Cardiac fibroblast (primary cell): ENCODE results near the gene DRG2.

Experiments used
- DNase-seq, 2 donors: peaks; one replicate each; pipeline versions ENCODE4 v3.0.0 to v3.0.0-alpha.2; 2010; ENCODE audit warnings: low read depth in 2 of 2
- H3K4me3 ChIP-seq, 2 donors: replicated peaks in 1 of 2; 1 replicate in 1 of 2; 2 replicates in 1 of 2; pipeline ENCODE4 v1.5.1; 2011; ENCODE audit warnings: low read depth in 2 of 2, low read length in 2 of 2, mild to moderate bottlenecking in 2 of 2, moderate library complexity in 1 of 2
- TF ChIP-seq, protein P1 (sequence below): IDR thresholded peaks from one replicate; pipeline ENCODE4 v1.5.1; 2011; ENCODE audit warnings: low read depth, mild to moderate bottlenecking, low read length, inconsistent platforms

The DRG2 gene

GRCh38 chr17:18106211-18106610 is 18.5 kb downstream of the DRG2 start:
- H3K4me3 ChIP-seq = no peak overlapping the region
- TF ChIP-seq, protein P1, sequence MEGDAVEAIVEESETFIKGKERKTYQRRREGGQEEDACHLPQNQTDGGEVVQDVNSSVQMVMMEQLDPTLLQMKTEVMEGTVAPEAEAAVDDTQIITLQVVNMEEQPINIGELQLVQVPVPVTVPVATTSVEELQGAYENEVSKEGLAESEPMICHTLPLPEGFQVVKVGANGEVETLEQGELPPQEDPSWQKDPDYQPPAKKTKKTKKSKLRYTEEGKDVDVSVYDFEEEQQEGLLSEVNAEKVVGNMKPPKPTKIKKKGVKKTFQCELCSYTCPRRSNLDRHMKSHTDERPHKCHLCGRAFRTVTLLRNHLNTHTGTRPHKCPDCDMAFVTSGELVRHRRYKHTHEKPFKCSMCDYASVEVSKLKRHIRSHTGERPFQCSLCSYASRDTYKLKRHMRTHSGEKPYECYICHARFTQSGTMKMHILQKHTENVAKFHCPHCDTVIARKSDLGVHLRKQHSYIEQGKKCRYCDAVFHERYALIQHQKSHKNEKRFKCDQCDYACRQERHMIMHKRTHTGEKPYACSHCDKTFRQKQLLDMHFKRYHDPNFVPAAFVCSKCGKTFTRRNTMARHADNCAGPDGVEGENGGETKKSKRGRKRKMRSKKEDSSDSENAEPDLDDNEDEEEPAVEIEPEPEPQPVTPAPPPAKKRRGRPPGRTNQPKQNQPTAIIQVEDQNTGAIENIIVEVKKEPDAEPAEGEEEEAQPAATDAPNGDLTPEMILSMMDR = no peak
- no peak for DNase-seq

DNA sequence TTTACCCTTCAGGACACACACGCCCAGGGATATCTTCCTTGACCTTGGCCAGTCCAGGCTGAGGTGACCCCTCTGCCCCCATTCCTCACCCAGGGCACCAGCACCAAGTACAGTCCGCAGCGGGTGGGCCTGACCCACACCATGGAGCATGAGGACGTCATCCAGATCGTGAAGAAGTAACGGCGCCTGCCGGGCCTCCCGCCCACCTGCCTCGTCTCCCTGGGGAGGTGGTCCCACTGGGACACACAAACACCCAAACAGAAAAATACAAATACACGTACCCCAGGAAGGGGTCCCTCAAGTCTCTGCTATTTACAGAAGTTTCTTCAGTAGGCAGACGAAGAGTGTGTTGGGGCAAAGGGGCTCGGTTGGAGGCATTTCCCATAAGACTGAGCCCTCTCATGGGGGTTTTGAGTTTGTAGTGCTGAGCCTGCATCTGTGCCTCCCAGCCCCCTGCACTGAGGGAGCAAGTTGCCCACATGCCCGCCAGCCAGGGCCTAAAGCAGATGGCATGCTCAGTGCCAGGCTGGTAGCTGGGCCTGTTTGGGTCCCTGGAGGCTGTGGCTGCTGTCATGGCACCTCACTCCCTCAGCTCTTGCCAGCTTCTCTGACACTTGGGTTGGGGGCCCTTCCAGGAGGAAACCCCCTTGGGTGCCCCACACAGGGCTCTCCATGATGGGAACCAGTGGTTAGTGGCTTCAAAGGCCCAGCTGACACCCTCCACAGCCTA is 19.5 kb downstream of the DRG2 start:
- TF ChIP-seq, protein P1 = no peak
- DNase-seq = no peak
- no peak overlapping the region for H3K4me3 ChIP-seq

DNA sequence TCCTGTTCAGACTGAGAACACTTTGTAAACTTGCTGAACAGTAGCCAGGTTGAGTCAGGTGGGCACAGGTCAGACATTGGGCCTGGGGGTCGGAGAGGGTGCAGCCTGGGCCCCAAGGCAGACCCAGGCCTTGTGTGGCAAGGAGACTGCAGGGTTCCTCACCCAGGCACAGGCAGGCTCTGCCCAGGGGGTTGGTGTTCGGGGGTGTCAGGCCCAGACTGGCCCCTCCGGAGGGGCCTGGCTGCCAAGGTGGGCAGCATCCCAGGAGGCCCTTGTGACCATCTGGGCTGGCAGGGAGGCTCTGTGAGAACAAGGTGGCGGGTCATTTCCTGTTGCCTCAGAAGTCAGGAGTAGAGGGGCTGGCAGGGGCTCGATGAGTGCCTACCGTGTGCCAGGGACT is 20.2 kb downstream of the DRG2 start:
- no peak for DNase-seq
- H3K4me3 ChIP-seq = no peak overlapping the region
- TF ChIP-seq, protein P1 = no peak

DNA sequence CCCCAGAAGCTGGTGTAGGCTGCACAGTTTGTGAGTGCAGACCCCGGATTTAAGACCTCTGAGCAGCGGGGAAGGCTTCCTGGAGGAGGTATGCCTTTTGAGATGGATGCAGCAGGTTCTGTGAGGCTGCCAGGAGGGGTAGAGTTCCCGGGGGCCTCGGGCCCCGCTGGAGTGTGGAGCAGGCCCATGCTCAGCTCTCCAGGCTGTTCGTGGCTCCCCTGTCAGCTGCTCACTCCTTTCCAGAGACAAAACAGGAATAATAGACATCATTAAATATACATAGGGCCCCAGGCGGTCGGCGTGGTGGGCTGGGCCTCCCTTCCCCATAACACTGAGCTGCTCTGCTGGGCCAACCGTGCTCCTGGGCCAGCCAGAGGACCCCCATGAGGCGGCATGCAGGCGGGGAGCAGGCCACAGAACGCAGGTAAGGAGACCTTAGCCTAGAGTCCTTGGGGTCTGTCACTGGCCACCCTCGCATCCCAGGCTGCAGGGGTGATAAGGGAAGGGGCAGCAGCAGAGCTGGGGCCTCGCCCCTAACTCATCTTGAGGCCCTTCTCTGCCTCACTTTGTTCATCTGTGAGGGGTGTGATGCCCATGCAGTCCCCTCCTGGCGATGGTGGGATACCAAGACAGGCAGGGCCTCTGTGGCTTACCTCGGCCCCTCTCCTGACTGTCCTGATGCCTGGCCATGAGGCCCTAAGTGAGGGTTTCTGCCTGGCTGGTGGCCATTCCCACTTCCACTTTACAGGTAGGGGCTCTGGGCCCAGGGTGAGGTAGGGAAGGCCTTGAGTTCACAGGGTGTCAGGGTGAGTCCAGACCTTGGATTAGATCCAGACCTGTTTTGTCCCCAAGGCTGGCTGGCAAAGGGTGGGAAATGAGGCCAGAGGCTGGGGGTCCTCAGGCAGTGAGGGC is 20.9 kb downstream of the DRG2 start, which contains the start of gene MYO15A:
Gene MYO15A (plus strand): TSS at position 356 of the 912 bp plus-strand sequence. CDS start 10,045 bp downstream, outside the sequence.
- H3K4me3 ChIP-seq = no peak within 1 kb of the TSS
- no peak for DNase-seq
- TF ChIP-seq, protein P1 = no peak

GRCh38 chr17:18109935-18110485 is 22.3 kb downstream of the DRG2 start:
- no peak overlapping the region for H3K4me3 ChIP-seq
- DNase-seq = no peak
- TF ChIP-seq, protein P1 = no peak

GRCh38 chr17:18110636-18111145 is 22.9 kb downstream of the DRG2 start:
- no peak for DNase-seq
- TF ChIP-seq, protein P1 = no peak
- no peak overlapping the region for H3K4me3 ChIP-seq
